Fibroblast of pulmonary artery (primary cell): Measurements from ENCODE around the gene CALR3.
"Not testable (repeated sequence)": the region's sequence is repeated elsewhere in the genome, so short reads cannot be mapped to it uniquely, and the experiment has no call there.

Experiments used
- DNase-seq: peaks from one replicate; pipeline ENCODE4 v3.0.0-alpha.2; 2010; ENCODE audit warnings: low read depth
- H3K4me3 ChIP-seq: replicated peaks from 2 replicates; pipeline ENCODE4 v1.5.1; 2011; ENCODE audit warnings: low read depth, mild to moderate bottlenecking, control low read depth, low read length, moderate library complexity
- TF ChIP-seq, protein P1 (sequence below): IDR thresholded peaks from 2 replicates; pipeline ENCODE4 v1.5.1; 2011; ENCODE audit warnings: mild to moderate bottlenecking, control low read depth, low read length, inconsistent platforms; ENCODE audit errors: missing control alignments

CALR3 gene

DNA sequence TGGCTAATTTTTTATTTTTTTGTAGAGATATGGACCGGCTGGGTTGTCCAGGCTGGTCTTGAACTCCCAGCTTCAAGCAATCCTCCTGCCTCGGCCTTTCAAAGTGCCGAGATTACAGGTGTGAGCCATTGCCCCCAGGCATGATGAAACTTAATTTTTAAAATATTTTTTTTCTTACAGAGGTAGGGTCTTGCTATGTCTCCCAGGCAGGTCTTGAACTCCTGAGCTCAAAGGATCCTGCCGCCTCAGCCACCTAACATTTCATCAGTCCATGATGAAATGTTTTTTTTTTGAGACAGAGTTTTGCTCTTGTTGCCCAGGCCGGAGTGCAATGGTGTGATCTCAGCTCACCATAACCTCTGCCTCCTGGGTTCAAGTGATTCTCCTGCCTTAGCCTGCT is 12.6 kb upstream of the CALR3 start:
- no peak for DNase-seq
- TF ChIP-seq, protein P1, sequence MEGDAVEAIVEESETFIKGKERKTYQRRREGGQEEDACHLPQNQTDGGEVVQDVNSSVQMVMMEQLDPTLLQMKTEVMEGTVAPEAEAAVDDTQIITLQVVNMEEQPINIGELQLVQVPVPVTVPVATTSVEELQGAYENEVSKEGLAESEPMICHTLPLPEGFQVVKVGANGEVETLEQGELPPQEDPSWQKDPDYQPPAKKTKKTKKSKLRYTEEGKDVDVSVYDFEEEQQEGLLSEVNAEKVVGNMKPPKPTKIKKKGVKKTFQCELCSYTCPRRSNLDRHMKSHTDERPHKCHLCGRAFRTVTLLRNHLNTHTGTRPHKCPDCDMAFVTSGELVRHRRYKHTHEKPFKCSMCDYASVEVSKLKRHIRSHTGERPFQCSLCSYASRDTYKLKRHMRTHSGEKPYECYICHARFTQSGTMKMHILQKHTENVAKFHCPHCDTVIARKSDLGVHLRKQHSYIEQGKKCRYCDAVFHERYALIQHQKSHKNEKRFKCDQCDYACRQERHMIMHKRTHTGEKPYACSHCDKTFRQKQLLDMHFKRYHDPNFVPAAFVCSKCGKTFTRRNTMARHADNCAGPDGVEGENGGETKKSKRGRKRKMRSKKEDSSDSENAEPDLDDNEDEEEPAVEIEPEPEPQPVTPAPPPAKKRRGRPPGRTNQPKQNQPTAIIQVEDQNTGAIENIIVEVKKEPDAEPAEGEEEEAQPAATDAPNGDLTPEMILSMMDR = no peak
- no peak overlapping the region for H3K4me3 ChIP-seq

DNA sequence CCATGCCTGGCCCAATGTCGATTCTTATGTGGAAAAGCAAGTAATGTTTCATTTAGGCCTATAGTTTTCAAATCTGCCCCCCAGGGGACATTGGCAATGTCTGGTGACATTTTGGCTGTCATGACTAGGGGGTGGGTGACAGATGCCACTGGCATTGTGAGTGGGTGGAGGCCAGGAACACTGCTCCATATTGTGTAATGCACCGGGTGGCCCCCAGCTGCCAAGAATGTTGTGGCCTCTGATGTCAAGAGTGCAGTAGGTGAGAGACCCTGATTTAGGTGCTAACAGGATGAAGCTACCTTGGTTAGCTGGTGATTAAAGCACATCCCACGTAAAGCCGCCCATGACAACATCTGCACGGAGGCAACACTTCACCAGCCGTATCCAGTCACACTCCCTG is 11.0 kb upstream of the CALR3 start:
- H3K4me3 ChIP-seq = no peak overlapping the region
- DNase-seq = no peak
- TF ChIP-seq, protein P1 = no peak

DNA sequence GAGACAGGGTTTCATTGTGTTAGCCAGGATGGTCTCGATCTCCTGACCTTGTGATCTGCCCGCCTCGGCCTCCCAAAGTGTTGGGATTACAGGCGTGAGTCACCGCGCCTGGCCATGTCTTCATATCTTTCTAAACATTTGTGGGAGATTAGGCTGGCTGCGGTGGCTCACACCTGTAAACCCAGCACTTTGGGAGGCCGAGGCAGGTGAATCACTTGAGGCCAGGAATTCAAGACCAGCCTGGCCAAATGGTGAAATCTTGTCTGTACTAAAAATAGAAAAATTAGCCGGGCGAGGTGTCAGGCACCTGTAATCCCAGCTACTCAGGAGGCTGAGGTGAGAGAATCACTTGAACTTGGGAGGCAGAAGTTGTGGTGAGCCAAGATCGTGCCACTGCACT is 10.2 kb upstream of the CALR3 start:
- H3K4me3 ChIP-seq = not testable (repeated sequence)

DNA sequence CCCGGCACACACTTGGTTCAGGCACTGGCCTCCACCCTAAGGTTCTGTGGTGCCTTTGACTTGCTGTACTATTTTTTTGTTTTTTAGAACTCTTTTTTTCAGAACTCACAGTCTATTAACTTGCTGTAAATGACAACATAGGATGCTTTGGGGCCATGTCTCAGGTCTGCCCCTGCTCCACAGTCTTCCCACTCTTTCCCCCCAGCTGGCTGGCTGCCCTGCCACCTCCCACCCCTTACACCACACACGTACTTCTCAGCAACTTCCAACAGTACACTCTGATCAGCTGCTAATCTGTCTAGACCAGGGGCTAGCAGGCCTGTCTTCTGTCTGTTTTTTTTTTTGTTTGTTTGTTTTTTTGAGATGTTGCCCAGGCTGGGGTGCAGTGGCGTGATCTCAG is 8.3 kb upstream of the CALR3 start:
- TF ChIP-seq, protein P1 = no peak
- no peak for DNase-seq
- H3K4me3 ChIP-seq = no peak overlapping the region

More for the DNA sequence above, 10.2 kb upstream of the CALR3 start:
- DNase-seq = not testable (repeated sequence)

DNA sequence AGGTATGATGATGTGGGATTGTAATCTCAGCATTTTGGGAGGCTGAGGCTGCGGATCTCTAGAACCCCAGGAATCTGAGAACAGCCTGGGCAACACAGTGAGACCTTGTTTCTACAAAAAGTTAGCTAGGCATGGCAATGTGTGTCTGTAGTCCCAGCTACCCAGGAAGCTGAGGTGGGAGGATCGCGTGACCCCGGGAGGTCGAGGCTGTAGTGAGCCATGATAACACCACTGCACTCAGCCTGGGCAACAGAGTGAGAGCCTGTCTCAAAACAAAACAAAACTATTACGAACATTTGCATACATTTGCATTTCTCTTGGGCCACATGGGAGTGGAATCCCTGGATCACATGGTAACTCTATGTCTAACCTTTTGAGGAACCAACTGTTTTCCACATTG is 1.9 kb upstream of the CALR3 start:
- no peak overlapping the region for H3K4me3 ChIP-seq
- TF ChIP-seq, protein P1 = no peak
- DNase-seq = no peak

DNA sequence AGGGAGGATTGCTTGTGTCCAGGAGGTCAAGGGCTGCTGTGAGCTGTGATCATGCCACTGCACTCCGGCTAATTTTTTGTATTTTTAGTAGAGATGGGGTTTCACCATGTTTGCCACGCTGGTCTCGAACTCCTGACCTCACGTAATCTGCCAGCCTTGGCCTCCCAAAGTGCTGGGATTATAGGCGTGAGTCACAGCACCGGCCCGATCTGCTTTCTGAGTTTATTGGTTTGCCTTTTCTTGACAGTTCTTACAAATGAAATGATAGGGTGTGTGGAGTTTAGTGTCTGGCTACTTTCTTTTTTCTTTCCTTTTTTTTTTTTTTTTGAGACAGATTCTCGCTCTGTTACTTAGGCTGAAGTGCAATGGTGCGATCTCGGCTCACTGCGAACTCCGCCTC is 1.1 kb upstream of the CALR3 start:
- TF ChIP-seq, protein P1 = no peak
- DNase-seq = no peak
- H3K4me3 ChIP-seq = peak overlapping the region; percentile 90

DNA sequence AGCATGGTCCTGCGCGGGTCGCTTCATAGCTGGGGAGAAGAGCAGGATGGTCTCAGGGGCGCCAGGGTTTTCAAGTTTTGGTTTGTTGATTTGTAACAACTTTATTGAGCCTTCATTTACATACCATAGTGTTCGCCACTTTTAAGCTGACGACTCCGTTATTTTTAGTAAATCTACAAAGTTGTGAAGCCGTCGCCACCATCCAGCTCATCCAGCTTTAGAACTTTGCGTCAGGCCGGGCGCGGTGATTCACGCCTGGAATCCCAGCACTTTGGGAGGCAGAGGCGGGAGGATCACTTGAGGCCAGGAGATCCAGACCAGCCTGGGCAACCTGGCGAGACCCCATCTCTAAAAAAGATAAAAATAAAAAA is 631 bp upstream of the CALR3 start:
- peak overlapping the region; percentile 90 for H3K4me3 ChIP-seq
- TF ChIP-seq, protein P1 = no peak

DNA sequence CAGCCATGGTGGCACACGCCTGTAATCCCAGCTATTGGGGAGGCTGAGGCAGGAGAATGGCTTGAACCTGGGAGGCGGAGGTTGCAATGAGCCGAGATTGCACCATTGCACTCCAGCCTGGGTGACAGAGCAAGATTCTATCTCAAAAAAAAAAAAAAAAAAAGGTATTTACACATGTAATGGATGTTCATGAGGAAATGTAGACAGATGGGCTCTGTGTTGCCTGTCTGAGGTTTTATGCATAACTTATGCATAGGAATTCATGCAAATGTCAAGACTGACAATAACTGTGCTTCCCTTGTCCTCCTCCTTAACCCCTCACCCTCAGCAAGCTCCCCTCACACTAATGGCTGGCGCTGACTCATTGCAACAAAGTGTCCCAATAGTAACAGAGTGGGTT is 9.5 kb downstream of the CALR3 start:
- not testable (repeated sequence) for DNase-seq, H3K4me3 ChIP-seq

More for the DNA sequence above, 631 bp upstream of the CALR3 start:
- peak; percentile 51 for DNase-seq
